BJ (cell line): Measurements from ENCODE around the gene PRAC2. TPM values are rescaled to one million over a fixed set of nuclear protein-coding genes. Genes with fewer than 3 reads are reported as not detected.

ENCODE experiments used
- CTCF ChIA-PET: fragments of 350-600 bp; formaldehyde crosslinking; extraction: SDS; loops from one replicate; lab custom pipeline; 2021; ENCODE audit warnings: antibody characterized with exemption, inconsistent platforms; lab: Yijun Ruan, JAX
- POLR2A ChIA-PET: fragments of 300-600 bp; sonication (Branson Sonifier 250); formaldehyde crosslinking; extraction: SDS; loops from one replicate; lab custom pipeline; 2021; ENCODE audit warnings: antibody characterized with exemption; lab: Charles Lee
- DNase-seq: peaks from one replicate; pipeline ENCODE4 v3.0.0-alpha.2; 2011; ENCODE audit warnings: low read depth
- H3K27me3 ChIP-seq: 2 replicates; pipeline ENCODE4 v1.6.0; 2011; ENCODE audit warnings: low read length; ENCODE audit not compliant: control insufficient read depth, insufficient read depth
- H3K36me3 ChIP-seq: 2 replicates; pipeline ENCODE4 v1.5.1; 2011; ENCODE audit warnings: low read length; ENCODE audit not compliant: control insufficient read depth, insufficient read depth
- H3K4me3 ChIP-seq: 2 replicates; pipeline ENCODE4 v1.5.1; 2011; ENCODE audit warnings: low read depth, mild to moderate bottlenecking, control low read depth, low read length
- CTCF ChIP-seq: IDR thresholded peaks from 2 replicates; pipeline ENCODE4 v1.5.1; 2011; ENCODE audit warnings: low read depth, mild to moderate bottlenecking, control low read depth, inconsistent platforms, low read length, moderate library complexity; ENCODE audit not compliant: insufficient read depth
- polyA plus RNA-seq: library from polyadenylated mRNA; depleted of rRNA; stranded (reverse); fragments of >200 nt; gene quantifications from 2 replicates; pipeline ENCODE4 v1.2.3, GENCODE V29; 2011

The PRAC2 gene
- polyA plus RNA-seq, 1 experiment = 0.63 TPM

GRCh38 chr17:48731355-48731754, 8.4 kb downstream of the PRAC2 start:
- peaks cover 68% of the 10 kb centered on the region for H3K27me3 ChIP-seq
- TF ChIP-seq CTCF = no peak
- H3K4me3 ChIP-seq = no peak overlapping the region
- no peak for DNase-seq
- CTCF ChIA-PET = interaction anchor here (1.1 to 2.8 kb wide), 4 partner anchors 14 to 60 kb away, joined by 3 to 15 read pairs (median 4); no protein-coding TSS in a partner anchor
- H3K36me3 ChIP-seq = no peaks in the 10 kb centered on the region
- POLR2A ChIA-PET = no interaction called here

- H3K4me3 ChIP-seq = no peak overlapping the region
- no peak for TF ChIP-seq CTCF
- peaks cover 60% of the 10 kb centered on the region for H3K27me3 ChIP-seq
- no peaks in the 10 kb centered on the region for H3K36me3 ChIP-seq
- DNase-seq = no peak
- ChIA-PET POLR2A (no interaction called here), CTCF (interaction anchor here (0.5 to 2.8 kb wide), 6 partner anchors 9 to 146 kb away, joined by 3 to 15 read pairs (median 4); no protein-coding TSS in a partner anchor)
These were observed 10.0 kb downstream of the PRAC2 start for GRCh38 chr17:48732688-48733629.

GRCh38 chr17:48733632-48734328, 10.8 kb downstream of the PRAC2 start:
- no peak for DNase-seq
- peaks cover 60% of the 10 kb centered on the region for H3K27me3 ChIP-seq
- H3K4me3 ChIP-seq = no peak overlapping the region
- ChIA-PET CTCF (interaction anchor here (1.1 to 5.7 kb wide), 5 partner anchors 9 to 145 kb away, joined by 3 to 21 read pairs (median 8); no protein-coding TSS in a partner anchor), POLR2A (no interaction called here)
- no peak for TF ChIP-seq CTCF
- H3K36me3 ChIP-seq = no peaks in the 10 kb centered on the region

- no peaks in the 10 kb centered on the region for H3K36me3 ChIP-seq
- DNase-seq = no peak
- TF ChIP-seq CTCF = no peak
- CTCF ChIA-PET = interaction anchor here (0.7 to 5.7 kb wide), 6 partner anchors 10 to 144 kb away, joined by 3 to 24 read pairs (median 7); partner anchors contain the start of gene PRAC2
- H3K27me3 ChIP-seq = peaks cover 63% of the 10 kb centered on the region
- no peak overlapping the region for H3K4me3 ChIP-seq
- POLR2A ChIA-PET = no interaction called here
These were observed 11.5 kb downstream of the PRAC2 start for GRCh38 chr17:48734333-48735061.

- no peak for DNase-seq
- H3K27me3 ChIP-seq = peaks cover 61% of the 10 kb centered on the region
- no peak overlapping the region for H3K4me3 ChIP-seq
- POLR2A ChIA-PET = no interaction called here
- CTCF ChIA-PET = interaction anchor here (0.7 to 5.7 kb wide), 5 partner anchors 11 to 144 kb away, joined by 3 to 24 read pairs (median 6); partner anchors contain the start of gene PRAC2
- no peak for TF ChIP-seq CTCF
- no peaks in the 10 kb centered on the region for H3K36me3 ChIP-seq
These were observed 12.0 kb downstream of the PRAC2 start for GRCh38 chr17:48735062-48735351.
